Activated naive CD4-positive, alpha-beta T cell treated with anti-CD3 and anti-CD28 coated beads, Interleukin-2, amount 50 U/mL, for 24 hours (primary cell): Measurements from ENCODE around the gene SPOCK3.
"Not testable (repeated sequence)": the region's sequence is repeated elsewhere in the genome, so short reads cannot be mapped to it uniquely, and the experiment has no call there.

Experiments used
- H3K27ac Mint-ChIP-seq: one replicate; pipeline ENCODE4 v1.8.0; 2021; ENCODE audit warnings: mild to moderate bottlenecking, mixed read lengths
- H3K27me3 Mint-ChIP-seq: one replicate; pipeline ENCODE4 v1.8.0; 2021; ENCODE audit warnings: mixed read lengths
- H3K36me3 Mint-ChIP-seq: one replicate; pipeline ENCODE4 v1.8.0; 2021; ENCODE audit warnings: mixed read lengths
- H3K4me1 Mint-ChIP-seq: one replicate; pipeline ENCODE4 v1.8.0; 2021; ENCODE audit warnings: mixed read lengths
- H3K4me3 Mint-ChIP-seq: one replicate; pipeline ENCODE4 v1.8.0; 2021; ENCODE audit warnings: mild to moderate bottlenecking, mixed read lengths
- H3K9me3 Mint-ChIP-seq: one replicate; pipeline ENCODE4 v1.8.0; 2021; ENCODE audit warnings: mixed read lengths

SPOCK3 gene

GRCh38 chr4:167234316-167234881, at the start of gene SPOCK3:
Gene SPOCK3 (minus strand): TSS chr4:167234494.
- Mint-ChIP-seq H3K27me3 (peaks cover 19% of the 10 kb centered on the region), H3K9me3 (no peaks in the 10 kb centered on the region), H3K27ac (no peak within 1 kb of the TSS), H3K4me1 (no peaks in the 10 kb centered on the region), H3K36me3 (no peaks in the 10 kb centered on the region), H3K4me3 (no peak within 1 kb of the TSS)

DNA sequence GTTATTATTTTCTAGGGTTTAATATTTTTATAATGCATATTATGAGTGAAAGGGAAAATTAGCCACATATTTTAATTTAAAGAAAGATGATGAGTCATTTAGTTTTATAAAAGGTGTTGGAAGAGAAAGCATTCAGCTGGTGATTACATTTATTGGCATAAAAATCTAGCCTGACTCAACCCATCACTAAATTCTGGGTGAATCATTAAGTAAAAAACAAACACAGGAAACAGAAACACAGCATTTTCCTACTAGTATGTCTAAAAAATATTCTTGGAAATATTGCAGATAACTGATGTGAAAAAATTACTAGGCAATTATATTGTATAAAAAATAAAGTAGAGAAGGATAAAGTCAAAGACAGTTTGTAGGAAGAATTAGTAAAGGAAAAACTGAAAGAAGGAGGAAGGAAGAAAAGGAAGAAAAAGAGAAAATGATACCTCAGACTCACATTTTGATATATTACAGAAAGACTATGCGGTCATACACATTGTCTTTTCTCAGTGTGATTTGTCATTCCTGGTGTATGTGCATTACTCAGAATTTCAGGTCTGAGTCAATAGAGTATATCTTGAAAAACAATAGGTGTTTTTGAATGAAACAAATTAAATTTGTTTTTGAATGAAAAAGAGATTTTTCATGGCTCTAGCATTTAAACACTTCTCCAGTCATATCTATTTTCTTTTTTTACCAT, 48.0 kb upstream of the SPOCK3 start:
- H3K27ac Mint-ChIP-seq = no peak overlapping the region
- H3K4me1 Mint-ChIP-seq = no peaks in the 10 kb centered on the region
- H3K36me3 Mint-ChIP-seq = no peaks in the 10 kb centered on the region
- H3K4me3 Mint-ChIP-seq = no peak overlapping the region
- H3K9me3 Mint-ChIP-seq = peaks cover 3% of the 10 kb centered on the region
- no peaks in the 10 kb centered on the region for H3K27me3 Mint-ChIP-seq

GRCh38 chr4:167281545-167281944, 47.3 kb upstream of the SPOCK3 start:
- H3K4me1 Mint-ChIP-seq, H3K27me3 Mint-ChIP-seq, H3K36me3 Mint-ChIP-seq, H3K4me3 Mint-ChIP-seq, H3K27ac Mint-ChIP-seq, H3K9me3 Mint-ChIP-seq: not testable (repeated sequence)

DNA sequence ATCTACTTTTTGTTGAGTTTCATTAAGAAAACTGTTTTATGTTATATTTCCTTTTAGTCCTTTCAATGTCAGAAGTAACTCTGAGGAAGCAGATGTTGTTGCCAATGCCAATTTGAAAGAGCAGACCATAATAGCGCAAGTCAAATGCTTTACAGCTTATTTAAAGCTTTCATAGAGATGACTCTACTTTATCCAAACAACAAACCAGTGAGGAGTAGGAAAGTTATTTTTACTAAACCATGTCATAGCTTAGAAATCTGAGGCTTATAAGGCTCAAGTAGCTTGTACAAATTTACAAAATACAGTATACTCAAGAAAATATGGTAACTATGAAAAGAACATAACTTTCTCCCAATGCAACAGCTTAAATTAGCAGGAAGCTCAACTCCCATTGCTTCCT, 40.1 kb upstream of the SPOCK3 start:
- Mint-ChIP-seq H3K36me3 (no peaks in the 10 kb centered on the region), H3K9me3 (peaks cover 11% of the 10 kb centered on the region), H3K27ac (no peak overlapping the region), H3K27me3 (no peaks in the 10 kb centered on the region), H3K4me3 (no peak overlapping the region), H3K4me1 (no peaks in the 10 kb centered on the region)

DNA sequence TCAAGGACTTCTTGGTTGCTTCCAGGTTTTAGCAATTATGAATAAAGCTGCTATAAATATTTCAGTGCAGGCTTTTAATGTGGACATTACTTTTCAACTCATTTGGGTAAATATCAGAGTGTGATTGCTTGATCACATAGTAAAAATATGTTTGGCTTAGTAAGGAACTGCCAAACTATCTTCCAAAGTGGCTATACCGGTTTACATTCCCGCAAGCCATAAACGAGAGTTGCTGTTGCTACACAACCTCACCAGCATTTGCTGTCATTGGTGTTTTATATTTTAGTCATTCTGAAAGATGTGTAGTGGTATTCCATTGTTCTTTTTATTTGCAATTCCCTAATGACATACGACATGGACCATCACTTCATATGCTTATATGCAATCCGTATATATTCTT, 30.9 kb upstream of the SPOCK3 start:
- H3K36me3 Mint-ChIP-seq = no peaks in the 10 kb centered on the region
- H3K4me1 Mint-ChIP-seq = no peaks in the 10 kb centered on the region
- H3K4me3 Mint-ChIP-seq = no peak overlapping the region
- H3K27me3 Mint-ChIP-seq = no peaks in the 10 kb centered on the region
- no peak overlapping the region for H3K27ac Mint-ChIP-seq
- H3K9me3 Mint-ChIP-seq = peaks cover 3% of the 10 kb centered on the region

DNA sequence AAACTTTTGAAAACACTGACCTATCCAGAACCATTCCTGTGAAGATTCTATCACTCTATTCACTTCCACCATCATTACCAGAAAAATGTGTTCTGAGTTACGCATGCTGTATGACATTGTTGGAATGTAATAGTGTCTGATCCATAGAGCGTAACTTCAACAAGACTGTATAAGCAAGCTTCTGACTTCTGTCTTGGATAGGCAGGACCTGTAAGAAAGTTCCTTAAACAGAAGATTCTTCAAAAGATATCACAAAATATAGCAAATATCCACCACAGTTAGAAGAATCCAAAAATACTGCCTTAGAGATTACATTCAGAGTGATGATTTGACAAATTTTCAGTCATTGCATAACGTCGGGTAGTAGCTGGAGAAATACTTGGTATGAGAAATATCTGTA, 14.0 kb upstream of the SPOCK3 start:
- no peaks in the 10 kb centered on the region for H3K27me3 Mint-ChIP-seq

DNA sequence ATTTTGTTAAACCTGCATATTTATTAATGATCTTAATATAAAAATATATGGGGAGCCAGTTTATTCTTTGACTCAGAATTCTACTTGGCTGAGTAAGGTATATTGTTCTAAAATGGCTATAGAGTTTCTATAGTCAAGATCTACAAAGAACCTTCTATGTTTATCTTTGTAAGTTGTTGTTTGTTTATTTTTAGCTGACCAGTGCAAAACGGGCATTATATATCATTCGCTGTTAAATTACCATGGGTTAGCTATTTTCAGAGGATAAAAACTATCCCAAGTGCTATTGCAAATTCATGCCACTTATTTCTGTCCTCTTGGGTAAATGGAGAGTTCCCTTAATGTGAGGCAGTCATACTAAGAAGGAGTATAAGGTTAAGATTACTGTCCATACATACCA, 5.3 kb upstream of the SPOCK3 start:
- Mint-ChIP-seq H3K27ac (no peak overlapping the region), H3K4me1 (no peaks in the 10 kb centered on the region), H3K27me3 (peaks cover 10% of the 10 kb centered on the region), H3K4me3 (no peak overlapping the region), H3K9me3 (peaks cover 5% of the 10 kb centered on the region), H3K36me3 (no peaks in the 10 kb centered on the region)

More for the DNA sequence above, 14.0 kb upstream of the SPOCK3 start:
- H3K36me3 Mint-ChIP-seq = no peaks in the 10 kb centered on the region
- no peaks in the 10 kb centered on the region for H3K4me1 Mint-ChIP-seq
- no peak overlapping the region for H3K4me3 Mint-ChIP-seq
- H3K9me3 Mint-ChIP-seq = peaks cover 9% of the 10 kb centered on the region
- no peak overlapping the region for H3K27ac Mint-ChIP-seq

DNA sequence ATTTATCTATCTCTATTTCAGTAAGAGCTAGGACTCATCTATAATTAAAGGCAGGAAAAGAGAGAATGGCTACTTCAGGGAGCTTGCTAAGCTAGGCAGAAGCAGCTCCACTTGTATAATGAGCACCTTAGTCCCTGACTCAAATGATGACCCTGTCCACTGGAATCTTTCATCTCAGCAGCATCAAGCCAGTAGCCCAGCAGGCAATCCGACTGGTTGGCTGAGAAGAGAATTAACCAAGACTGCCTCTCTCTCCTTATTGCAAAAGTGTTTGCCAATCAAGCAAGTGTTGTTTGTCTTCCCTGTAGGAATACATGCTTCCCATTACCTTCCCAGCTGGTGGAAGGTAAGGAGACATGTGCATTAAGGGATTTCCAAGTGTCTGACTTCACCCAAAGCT, 3.9 kb upstream of the SPOCK3 start:
- Mint-ChIP-seq H3K9me3 (peaks cover 5% of the 10 kb centered on the region), H3K4me1 (no peaks in the 10 kb centered on the region), H3K27me3 (peaks cover 17% of the 10 kb centered on the region), H3K36me3 (no peaks in the 10 kb centered on the region), H3K4me3 (no peak overlapping the region), H3K27ac (no peak overlapping the region)

DNA sequence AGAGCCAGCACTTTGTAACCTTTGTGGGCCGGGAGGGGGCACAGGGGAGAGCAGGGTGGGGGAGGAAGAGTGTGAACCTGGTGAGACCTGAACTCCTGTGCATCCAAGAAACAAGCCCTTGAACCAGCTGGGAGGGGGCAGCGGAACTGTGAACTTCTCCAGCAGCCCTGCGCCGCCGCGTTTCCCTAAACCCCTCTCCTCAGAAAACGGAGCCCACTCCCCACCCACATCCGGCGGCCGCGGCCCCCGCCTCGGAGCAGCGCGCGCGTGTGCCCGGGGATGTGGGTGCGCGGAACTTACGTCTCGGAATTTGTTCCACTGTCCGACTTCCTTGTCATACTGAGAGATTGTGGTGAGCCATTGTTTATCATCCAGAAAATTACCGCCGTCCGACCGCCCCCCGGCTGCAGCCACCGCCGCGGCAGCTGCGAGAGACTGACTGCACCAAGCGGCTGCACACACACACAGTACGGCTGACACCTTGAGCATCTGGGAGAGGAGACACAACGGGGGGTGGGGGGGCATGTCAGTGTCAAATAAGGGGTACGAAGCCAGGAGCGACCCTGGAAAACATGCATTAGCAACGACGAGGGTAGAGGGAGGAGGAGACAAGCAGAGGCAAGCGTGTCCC, 494 bp downstream of the SPOCK3 start:
- no peaks in the 10 kb centered on the region for H3K4me1 Mint-ChIP-seq
- no peak overlapping the region for H3K27ac Mint-ChIP-seq
- H3K27me3 Mint-ChIP-seq = peaks cover 19% of the 10 kb centered on the region
- no peaks in the 10 kb centered on the region for H3K36me3 Mint-ChIP-seq
- H3K9me3 Mint-ChIP-seq = no peaks in the 10 kb centered on the region
- no peak overlapping the region for H3K4me3 Mint-ChIP-seq

GRCh38 chr4:167232805-167233684, 1.2 kb downstream of the SPOCK3 start:
- no peaks in the 10 kb centered on the region for H3K4me1 Mint-ChIP-seq
- no peak overlapping the region for H3K4me3 Mint-ChIP-seq
- peaks cover 19% of the 10 kb centered on the region for H3K27me3 Mint-ChIP-seq
- H3K9me3 Mint-ChIP-seq = no peaks in the 10 kb centered on the region
- H3K36me3 Mint-ChIP-seq = no peaks in the 10 kb centered on the region
- H3K27ac Mint-ChIP-seq = no peak overlapping the region

DNA sequence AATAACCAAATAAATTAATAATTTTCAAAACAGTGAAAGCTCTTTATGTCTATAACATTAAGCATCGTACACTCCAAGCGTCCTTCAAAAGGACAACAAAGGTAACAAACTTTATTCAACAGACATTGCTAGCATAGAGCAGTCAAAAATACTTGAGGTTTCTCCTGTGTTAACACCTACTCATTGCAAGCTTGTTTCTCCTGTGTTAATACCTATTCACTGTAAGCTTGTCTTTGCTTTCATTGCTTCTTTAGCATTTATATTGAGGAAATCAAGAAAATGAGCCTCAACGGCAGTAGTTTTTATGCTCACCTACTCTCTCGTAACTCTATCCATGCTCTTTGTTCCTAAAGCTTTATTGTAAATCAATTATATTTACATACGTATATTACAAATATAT, 3.5 kb downstream of the SPOCK3 start:
- H3K27ac Mint-ChIP-seq = no peak overlapping the region
- no peaks in the 10 kb centered on the region for H3K9me3 Mint-ChIP-seq

GRCh38 chr4:167222099-167222498, 12.2 kb downstream of the SPOCK3 start:
- H3K4me1 Mint-ChIP-seq = no peaks in the 10 kb centered on the region
- no peaks in the 10 kb centered on the region for H3K9me3 Mint-ChIP-seq
- H3K27ac Mint-ChIP-seq = no peak overlapping the region
- H3K36me3 Mint-ChIP-seq = no peaks in the 10 kb centered on the region
- H3K27me3 Mint-ChIP-seq = no peaks in the 10 kb centered on the region
- no peak overlapping the region for H3K4me3 Mint-ChIP-seq

More for the DNA sequence above, 3.5 kb downstream of the SPOCK3 start:
- H3K4me1 Mint-ChIP-seq = no peaks in the 10 kb centered on the region
- no peak overlapping the region for H3K4me3 Mint-ChIP-seq
- H3K27me3 Mint-ChIP-seq = peaks cover 17% of the 10 kb centered on the region
- H3K36me3 Mint-ChIP-seq = no peaks in the 10 kb centered on the region

GRCh38 chr4:167221084-167221483, 13.2 kb downstream of the SPOCK3 start:
- Mint-ChIP-seq H3K9me3 (no peaks in the 10 kb centered on the region), H3K36me3 (no peaks in the 10 kb centered on the region), H3K27me3 (no peaks in the 10 kb centered on the region), H3K4me3 (no peak overlapping the region), H3K27ac (no peak overlapping the region), H3K4me1 (no peaks in the 10 kb centered on the region)

GRCh38 chr4:167218022-167218608, 16.2 kb downstream of the SPOCK3 start:
- Mint-ChIP-seq H3K4me1 (no peaks in the 10 kb centered on the region), H3K4me3 (no peak overlapping the region), H3K36me3 (no peaks in the 10 kb centered on the region), H3K9me3 (no peaks in the 10 kb centered on the region), H3K27ac (no peak overlapping the region), H3K27me3 (no peaks in the 10 kb centered on the region)

DNA sequence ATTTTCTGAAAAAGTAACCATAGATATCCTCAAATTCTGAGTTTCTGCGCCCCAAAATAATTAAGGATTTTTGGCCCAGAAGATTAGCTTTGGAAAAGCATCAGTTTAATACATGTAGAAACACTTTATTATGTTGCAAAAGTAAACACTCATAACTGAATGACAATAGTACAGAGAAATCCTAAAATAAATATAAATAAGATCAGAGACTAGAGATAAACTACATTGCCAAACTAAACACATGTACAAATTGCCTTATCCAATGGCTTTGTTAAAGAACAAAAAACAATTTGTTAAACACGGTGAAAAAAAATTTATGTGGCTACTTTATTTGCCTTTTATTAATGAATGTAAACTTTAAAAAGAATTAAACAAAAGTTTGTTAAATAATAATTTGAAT, 17.5 kb downstream of the SPOCK3 start:
- Mint-ChIP-seq H3K4me1 (no peaks in the 10 kb centered on the region), H3K4me3 (no peak overlapping the region), H3K27ac (no peak overlapping the region), H3K27me3 (no peaks in the 10 kb centered on the region), H3K9me3 (no peaks in the 10 kb centered on the region), H3K36me3 (no peaks in the 10 kb centered on the region)
